Measurements from ENCODE around the gene HTR7. TPM values are rescaled to one million over a fixed set of nuclear protein-coding genes. Genes with fewer than 3 reads are reported as not detected.

Gene HTR7
- total RNA-seq, 1 experiment from 2014 or later: not detected

DNA sequence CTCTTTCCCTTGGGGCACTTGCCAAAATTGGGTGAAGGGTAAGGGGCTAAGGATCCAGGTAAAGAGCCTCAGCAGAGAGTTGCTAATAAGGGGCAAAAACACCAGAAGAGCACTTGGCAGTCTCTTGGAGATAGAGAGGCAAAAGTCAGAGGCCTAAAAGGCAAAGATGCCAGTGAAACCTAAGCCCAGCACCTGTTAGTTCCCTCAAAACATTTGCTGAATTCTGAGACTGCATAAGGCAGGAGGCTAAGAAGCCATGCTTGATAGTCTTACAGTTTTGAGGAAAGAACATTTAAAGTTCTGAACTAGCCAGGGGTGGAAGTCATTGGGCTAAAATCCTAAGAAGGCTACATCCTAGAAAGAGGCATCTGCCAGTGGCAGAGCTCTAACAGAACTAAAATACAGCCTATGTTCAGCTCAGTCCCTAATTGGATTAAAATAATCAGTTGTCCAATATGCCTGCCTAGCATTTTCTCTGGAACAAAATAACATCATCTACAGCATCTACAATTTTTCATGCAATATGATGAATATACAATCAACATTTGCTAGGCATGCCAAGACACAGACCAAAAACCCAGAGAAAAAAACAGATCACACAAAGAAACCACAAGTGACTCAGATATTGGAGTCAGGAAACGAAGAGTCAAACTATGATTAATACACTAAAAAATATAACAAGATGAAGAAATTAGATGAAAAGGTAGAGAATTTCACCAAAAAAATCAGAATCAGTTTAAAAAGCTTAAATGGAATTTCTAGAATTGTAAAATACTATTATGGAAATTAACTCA is 7.7 kb downstream of the HTR7 start:
- Histone ChIP-seq H3K9me3 (peaks cover 13% of the 10 kb centered on the region), H3K27me3 (replicated peaks; ENCODE audit: control insufficient read depth, insufficient read depth, low read length) (no peaks in the 10 kb centered on the region), H3K4me3 (ENCODE audit: low read depth, low read length) (no peak overlapping the region), H3K36me3 (ENCODE audit: control insufficient read depth, insufficient read depth, low read length) (no peaks in the 10 kb centered on the region), H3K4me1 (no peaks in the 10 kb centered on the region)
- CTCF ChIA-PET: no interaction called here
- intact Hi-C loops (cut with micrococcal nuclease; ENCODE audit: unreplicated experiment): no loop called here
- Mint-ChIP-seq H3K4me3 (ENCODE audit: unreplicated experiment) (no peak overlapping the region), H3K36me3 (ENCODE audit: insufficient read depth, unreplicated experiment) (no peaks in the 10 kb centered on the region), H3K4me1 (ENCODE audit: low read depth, unreplicated experiment) (no peaks in the 10 kb centered on the region), H3K9me3 (ENCODE audit: unreplicated experiment) (peaks cover 22% of the 10 kb centered on the region), H3K27ac (ENCODE audit: unreplicated experiment) (no peak overlapping the region), H3K27me3 (ENCODE audit: insufficient read depth, unreplicated experiment) (peaks cover 12% of the 10 kb centered on the region)
- no peak for DNase-seq
- POLR2A ChIA-PET: no interaction called here
- no peak for TF ChIP-seq CTCF (IDR thresholded peaks at IDR 0.05; ENCODE audit: insufficient read depth in 1 of 2, low read depth in 1 of 2, low read length in 1 of 2, severe bottlenecking in 1 of 2, unreplicated experiment in 1 of 2)
- no TSS peak for BruUV-seq (replicated peaks)

DNA sequence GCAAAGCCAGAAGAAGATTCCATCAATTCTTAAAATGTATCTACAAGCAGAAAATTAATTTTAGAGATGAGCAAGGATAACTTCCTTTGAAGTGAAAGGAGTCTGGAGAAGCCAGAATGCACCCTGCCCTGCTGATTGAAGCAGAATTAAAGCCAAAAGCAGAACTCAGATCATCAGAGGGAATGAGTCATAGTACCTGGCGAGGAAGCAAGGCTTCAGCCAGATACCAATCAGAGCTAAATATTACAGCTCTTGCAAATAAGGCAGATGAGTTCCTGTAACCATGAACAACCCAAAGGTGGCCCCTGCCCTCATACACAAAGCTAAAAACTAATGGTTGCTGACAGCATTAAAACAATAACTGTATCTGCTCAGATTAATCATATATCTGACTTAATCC is 10.4 kb downstream of the HTR7 start:
- no peaks in the 10 kb centered on the region for H3K27me3 ChIP-seq (replicated peaks; ENCODE audit: control insufficient read depth, insufficient read depth, low read length)
- intact Hi-C loops (cut with micrococcal nuclease; ENCODE audit: unreplicated experiment): no loop called here
- no peaks in the 10 kb centered on the region for H3K36me3 ChIP-seq (ENCODE audit: control insufficient read depth, insufficient read depth, low read length)
- Mint-ChIP-seq H3K27ac (ENCODE audit: unreplicated experiment) (no peak overlapping the region), H3K4me1 (ENCODE audit: low read depth, unreplicated experiment) (no peaks in the 10 kb centered on the region), H3K27me3 (ENCODE audit: insufficient read depth, unreplicated experiment) (peaks cover 10% of the 10 kb centered on the region), H3K4me3 (ENCODE audit: unreplicated experiment) (no peak overlapping the region), H3K36me3 (ENCODE audit: insufficient read depth, unreplicated experiment) (no peaks in the 10 kb centered on the region), H3K9me3 (ENCODE audit: unreplicated experiment) (peaks cover 28% of the 10 kb centered on the region)
- H3K4me1 ChIP-seq: no peaks in the 10 kb centered on the region
- POLR2A ChIA-PET: no interaction called here
- H3K4me3 ChIP-seq (ENCODE audit: low read depth, low read length): no peak overlapping the region
- no peak for DNase-seq
- H3K9me3 ChIP-seq: peaks cover 13% of the 10 kb centered on the region
- BruUV-seq (replicated peaks): no TSS peak
- TF ChIP-seq CTCF (IDR thresholded peaks at IDR 0.05; ENCODE audit: insufficient read depth in 1 of 2, low read depth in 1 of 2, low read length in 1 of 2, severe bottlenecking in 1 of 2, unreplicated experiment in 1 of 2): no peak
- CTCF ChIA-PET: no interaction called here

- peaks cover 10% of the 10 kb centered on the region for H3K27me3 Mint-ChIP-seq (ENCODE audit: insufficient read depth, unreplicated experiment)
- DNase-seq: no peak
- intact Hi-C loops (cut with micrococcal nuclease; ENCODE audit: unreplicated experiment): no loop called here
- peaks cover 28% of the 10 kb centered on the region for H3K9me3 Mint-ChIP-seq (ENCODE audit: unreplicated experiment)
- Histone ChIP-seq H3K4me3 (ENCODE audit: low read depth, low read length) (no peak overlapping the region), H3K9me3 (peaks cover 13% of the 10 kb centered on the region), H3K4me1 (no peaks in the 10 kb centered on the region), H3K36me3 (ENCODE audit: control insufficient read depth, insufficient read depth, low read length) (no peaks in the 10 kb centered on the region), H3K27me3 (replicated peaks; ENCODE audit: control insufficient read depth, insufficient read depth, low read length) (no peaks in the 10 kb centered on the region)
- H3K4me3 Mint-ChIP-seq (ENCODE audit: unreplicated experiment): no peak overlapping the region
- H3K27ac Mint-ChIP-seq (ENCODE audit: unreplicated experiment): no peak overlapping the region
- H3K4me1 Mint-ChIP-seq (ENCODE audit: low read depth, unreplicated experiment): no peaks in the 10 kb centered on the region
- no TSS peak for BruUV-seq (replicated peaks)
- ChIA-PET POLR2A (no interaction called here), CTCF (interaction anchor here (0.6 kb wide), 1 partner anchor 55 kb away, joined by 3 read pairs; no protein-coding TSS in a partner anchor)
- no peaks in the 10 kb centered on the region for H3K36me3 Mint-ChIP-seq (ENCODE audit: insufficient read depth, unreplicated experiment)
- no peak for TF ChIP-seq CTCF (IDR thresholded peaks at IDR 0.05; ENCODE audit: insufficient read depth in 1 of 2, low read depth in 1 of 2, low read length in 1 of 2, severe bottlenecking in 1 of 2, unreplicated experiment in 1 of 2)
Observed at GRCh38 chr10:90846746-90847145, 11.1 kb downstream of the HTR7 start.

Measured in Caco-2 (cell line).